WTC11 (cell line): ENCODE data around the gene FRMD4A. TPM values are rescaled to one million over a fixed set of nuclear protein-coding genes. Genes with fewer than 3 reads are reported as not detected.

Source experiments
- ATAC-seq: fragments of 200-7000 bp; cut with Tn5 transposase; 2 replicates; pipeline ENCODE4 v1.10.0; 2021; ENCODE audit warnings: mild to moderate bottlenecking, moderate library complexity
- CTCF ChIA-PET: fragments of 300-600 bp; sonication (Branson Sonifier 250); formaldehyde crosslinking; loops from one replicate; lab custom pipeline; 2021; ENCODE audit warnings: antibody characterized with exemption; lab: Charles Lee
- POLR2A ChIA-PET: fragments of 350-600 bp; sonication (Branson Sonifier 250); formaldehyde crosslinking; loops from one replicate; lab custom pipeline; 2021; ENCODE audit warnings: antibody characterized with exemption; lab: Charles Lee
- DNase-seq: peaks from one replicate; pipeline ENCODE4 v3.0.0; 2021; ENCODE audit warnings: low spot score
- H3K27ac Mint-ChIP-seq: 2 replicates; pipeline ENCODE4 v1.8.0; 2021; ENCODE audit warnings: mixed read lengths
- H3K27me3 Mint-ChIP-seq: 2 replicates; pipeline ENCODE4 v1.8.0; 2021; ENCODE audit warnings: low read depth, mild to moderate bottlenecking, moderate library complexity, mixed read lengths
- H3K36me3 Mint-ChIP-seq: 2 replicates; pipeline ENCODE4 v1.8.0; 2021; ENCODE audit warnings: mixed read lengths
- H3K4me1 Mint-ChIP-seq: 2 replicates; pipeline ENCODE4 v1.8.0; 2022; ENCODE audit warnings: mixed read lengths
- H3K4me3 Mint-ChIP-seq: 2 replicates; pipeline ENCODE4 v1.8.0; 2021; ENCODE audit warnings: mild to moderate bottlenecking, moderate library complexity, mixed read lengths
- H3K9me3 Mint-ChIP-seq: 2 replicates; pipeline ENCODE4 v1.8.0; 2021; ENCODE audit warnings: mixed read lengths
- ATF2 ChIP-seq: sonication (generic); formaldehyde crosslinking; IDR thresholded peaks from 2 replicates; pipeline ENCODE4 v1.8.1; 2022; ENCODE audit warnings: low read depth, missing genetic modification reagents, borderline replicate concordance
- ATF3 ChIP-seq: sonication (generic); formaldehyde crosslinking; conservative IDR thresholded peaks from 2 replicates; pipeline ENCODE4 v1.8.1; 2022; ENCODE audit warnings: mild to moderate bottlenecking, missing genetic modification reagents
- CBFB ChIP-seq: sonication (generic); formaldehyde crosslinking; IDR thresholded peaks from 2 replicates; pipeline ENCODE4 v1.8.1; 2022; ENCODE audit warnings: mild to moderate bottlenecking, low read depth, missing genetic modification reagents
- CTCF ChIP-seq: fragments of 200-600 bp; IDR thresholded peaks from 2 replicates; pipeline ENCODE4 v1.8.0; 2022; ENCODE audit warnings: antibody characterized with exemption
- E2F4 ChIP-seq: sonication (generic); formaldehyde crosslinking; IDR thresholded peaks from 2 replicates; pipeline ENCODE4 v1.8.1; 2022; ENCODE audit warnings: low read depth, mild to moderate bottlenecking, moderate library complexity, missing genetic modification reagents, borderline replicate concordance
- ETV6 ChIP-seq: sonication (generic); formaldehyde crosslinking; IDR thresholded peaks from 2 replicates; pipeline ENCODE4 v1.8.1; 2022; ENCODE audit warnings: mild to moderate bottlenecking, missing genetic modification reagents
- FOXJ3 ChIP-seq: sonication (generic); formaldehyde crosslinking; IDR thresholded peaks from 2 replicates; pipeline ENCODE4 v1.9.0; 2021; ENCODE audit warnings: missing genetic modification reagents, mild to moderate bottlenecking, borderline replicate concordance
- FOXP4 ChIP-seq: sonication (generic); formaldehyde crosslinking; IDR thresholded peaks from 2 replicates; pipeline ENCODE4 v1.8.0; 2022; ENCODE audit warnings: mild to moderate bottlenecking, missing genetic modification reagents
- GRHL2 ChIP-seq: fragments of 250-450 bp; sonication (Bioruptor Pico); IDR thresholded peaks from 2 replicates; pipeline ENCODE4 v1.8.0; 2022; ENCODE audit warnings: mild to moderate bottlenecking, moderate library complexity; ENCODE audit not compliant: insufficient replicate concordance, severe bottlenecking
- NFYB ChIP-seq: sonication (generic); formaldehyde crosslinking; conservative IDR thresholded peaks from 2 replicates; pipeline ENCODE4 v1.8.0; 2022; ENCODE audit warnings: low read depth, missing genetic modification reagents
- NR1H2 ChIP-seq: sonication (generic); formaldehyde crosslinking; IDR thresholded peaks from 2 replicates; pipeline ENCODE4 v1.9.0; 2021; ENCODE audit warnings: mild to moderate bottlenecking, moderate library complexity, missing genetic modification reagents
- NR2C2 ChIP-seq: sonication (generic); formaldehyde crosslinking; IDR thresholded peaks from 2 replicates; pipeline ENCODE4 v1.8.0; 2022; ENCODE audit warnings: mild to moderate bottlenecking, missing genetic modification reagents
- PRDM15 ChIP-seq: sonication (generic); formaldehyde crosslinking; IDR thresholded peaks from 2 replicates; pipeline ENCODE4 v1.8.0; 2022; ENCODE audit warnings: missing genetic modification reagents
- RORB ChIP-seq: fragments of 250-450 bp; sonication (Bioruptor Pico); IDR thresholded peaks from 2 replicates; pipeline ENCODE4 v1.9.0; 2021; ENCODE audit warnings: mild to moderate bottlenecking
- TCF7 ChIP-seq: sonication (generic); formaldehyde crosslinking; IDR thresholded peaks from 2 replicates; pipeline ENCODE4 v1.8.0; 2022; ENCODE audit warnings: mild to moderate bottlenecking, low read depth, missing genetic modification reagents, moderate library complexity
- TEAD4 ChIP-seq: sonication (generic); formaldehyde crosslinking; IDR thresholded peaks from 2 replicates; pipeline ENCODE4 v1.8.0; 2022; ENCODE audit warnings: mild to moderate bottlenecking, missing genetic modification reagents
- TP53 ChIP-seq: sonication (generic); formaldehyde crosslinking; IDR thresholded peaks from 2 replicates; pipeline ENCODE4 v1.8.1; 2023; ENCODE audit warnings: mild to moderate bottlenecking, missing genetic modification reagents
- USF1 ChIP-seq: sonication (generic); formaldehyde crosslinking; IDR thresholded peaks from 2 replicates; pipeline ENCODE4 v1.8.0; 2022; ENCODE audit warnings: mild to moderate bottlenecking, missing genetic modification reagents
- ZNF263 ChIP-seq: sonication (generic); formaldehyde crosslinking; IDR thresholded peaks from 2 replicates; pipeline ENCODE4 v1.8.1; 2022; ENCODE audit warnings: low read depth, mild to moderate bottlenecking, moderate library complexity, missing genetic modification reagents
- total RNA-seq: library from RNA; stranded (reverse); gene quantifications from 3 replicates; pipeline ENCODE4 v1.2.3, GENCODE V29; 2021

FRMD4A gene
- total RNA-seq, 1 experiment from 2014 or later, result 35.5 TPM

- TF ChIP-seq FOXP4, result no peak
- TF ChIP-seq ATF2 (CRISPR knock-in tag), result no peak
- TF ChIP-seq CTCF, result no peak
- no peak for TF ChIP-seq RORB
- no peak for TF ChIP-seq ETV6
- TF ChIP-seq ATF3 (CRISPR knock-in tag), result no peak
- TF ChIP-seq ZNF263, result no peak
These were observed 609.2 kb downstream of the FRMD4A start (continued) for GRCh38 chr10:13721486-13721885.

- H3K36me3 Mint-ChIP-seq, result no peaks in the 10 kb centered on the region
- H3K27ac Mint-ChIP-seq, result no peak overlapping the region
- peaks cover 8% of the 10 kb centered on the region for H3K9me3 Mint-ChIP-seq
- no peak overlapping the region for H3K4me3 Mint-ChIP-seq
- ChIA-PET CTCF (no interaction called here), POLR2A (no interaction called here)
- H3K27me3 Mint-ChIP-seq, result no peaks in the 10 kb centered on the region
- ATAC-seq (no peak), DNase-seq (no peak)
- H3K4me1 Mint-ChIP-seq, result peaks cover 15% of the 10 kb centered on the region
- no peak for TF ChIP-seq E2F4
- no peak for TF ChIP-seq TEAD4 (CRISPR knock-in tag)
- no peak for TF ChIP-seq USF1 (CRISPR knock-in tag)
- no peak for TF ChIP-seq PRDM15
- no peak for TF ChIP-seq TP53 (CRISPR knock-in tag)
- no peak for TF ChIP-seq NFYB
- TF ChIP-seq FOXP4, result no peak
- TF ChIP-seq FOXJ3, result no peak
- no peak for TF ChIP-seq ZNF263
- no peak for TF ChIP-seq ATF2 (CRISPR knock-in tag)
- TF ChIP-seq CBFB (CRISPR knock-in tag), result no peak
- TF ChIP-seq GRHL2 (CRISPR knock-in tag), result no peak
- TF ChIP-seq NR1H2 (CRISPR knock-in tag), result no peak
- TF ChIP-seq TCF7 (CRISPR knock-in tag), result no peak
- TF ChIP-seq NR2C2 (CRISPR knock-in tag), result no peak
These were observed 610.0 kb downstream of the FRMD4A start for GRCh38 chr10:13720699-13721098.
